GM23338 (cell line): ENCODE data around the gene FAT1. TPM values are rescaled to one million over a fixed set of nuclear protein-coding genes. Genes with fewer than 3 reads are reported as not detected.

Source experiments
- ATAC-seq: fragments of 200-7000 bp; cut with Tn5 transposase; 3 replicates; pipeline ENCODE4 v1.9.1; 2020
- DNase-seq: peaks from one replicate; pipeline ENCODE4 v3.0.0-alpha.2; 2015; ENCODE audit warnings: low spot score
- H2AFZ ChIP-seq: fragments of 200-600 bp; sonication (generic); 2 replicates; pipeline ENCODE4 v1.8.0; 2016; ENCODE audit warnings: antibody characterized with exemption, mild to moderate bottlenecking, moderate library complexity
- H3F3A ChIP-seq: fragments of 200-600 bp; sonication (generic); replicated peaks from 2 replicates; pipeline ENCODE4 v1.8.0; 2017; ENCODE audit warnings: antibody characterized with exemption, mixed run types, low read depth
- H3K27ac ChIP-seq: fragments of 200-600 bp; sonication (generic); 2 replicates; pipeline ENCODE4 v1.6.1; 2016; ENCODE audit warnings: low read depth
- H3K27me3 ChIP-seq: fragments of 200-600 bp; sonication (generic); 2 replicates; pipeline ENCODE4 v1.8.0; 2016; ENCODE audit warnings: mild to moderate bottlenecking, mixed run types, moderate library complexity; ENCODE audit not compliant: insufficient read depth
- H3K36me3 ChIP-seq: fragments of 200-600 bp; sonication (generic); 2 replicates; pipeline ENCODE4 v1.8.0; 2016; ENCODE audit warnings: mild to moderate bottlenecking; ENCODE audit not compliant: insufficient read depth
- H3K4me1 ChIP-seq: fragments of 200-600 bp; sonication (generic); 2 replicates; pipeline ENCODE4 v1.8.0; 2016; ENCODE audit warnings: mild to moderate bottlenecking, moderate library complexity; ENCODE audit not compliant: insufficient read depth
- H3K4me2 ChIP-seq: fragments of 200-600 bp; sonication (generic); 2 replicates; pipeline ENCODE4 v1.7.1; 2017; ENCODE audit warnings: mixed run types
- H3K4me3 ChIP-seq: fragments of 200-600 bp; sonication (generic); 2 replicates; pipeline ENCODE4 v1.6.1; 2016; ENCODE audit warnings: mixed run types
- H3K79me2 ChIP-seq: fragments of 200-600 bp; sonication (generic); replicated peaks from 2 replicates; pipeline ENCODE4 v1.8.0; 2017; ENCODE audit warnings: mild to moderate bottlenecking; ENCODE audit not compliant: insufficient read depth
- H3K9me2 ChIP-seq: fragments of 200-600 bp; sonication (generic); 2 replicates; pipeline ENCODE4 v1.8.0; 2017; ENCODE audit not compliant: insufficient read depth
- H4K20me1 ChIP-seq: fragments of 200-600 bp; sonication (generic); replicated peaks from 2 replicates; pipeline ENCODE4 v1.8.0; 2017; ENCODE audit warnings: mild to moderate bottlenecking; ENCODE audit not compliant: insufficient read depth
- H3K27ac Mint-ChIP-seq: 2 replicates; pipeline ENCODE4 v1.8.0; 2020; ENCODE audit warnings: inconsistent platforms, mild to moderate bottlenecking, moderate library complexity, mixed read lengths
- H3K27me3 Mint-ChIP-seq: 3 replicates; pipeline ENCODE4 v1.8.0; 2022; ENCODE audit warnings: low read depth, mild to moderate bottlenecking, moderate library complexity, mixed read lengths, inconsistent platforms; ENCODE audit not compliant: insufficient read depth, poor library complexity
- H3K36me3 Mint-ChIP-seq: 3 replicates; pipeline ENCODE4 v1.8.0; 2021; ENCODE audit warnings: low read depth, mild to moderate bottlenecking, inconsistent platforms, moderate library complexity, mixed read lengths
- H3K4me1 Mint-ChIP-seq: 3 replicates; pipeline ENCODE4 v1.8.0; 2020; ENCODE audit warnings: mild to moderate bottlenecking, inconsistent platforms, mixed read lengths
- H3K4me3 Mint-ChIP-seq: 3 replicates; pipeline ENCODE4 v1.8.0; 2021; ENCODE audit warnings: moderate library complexity, mild to moderate bottlenecking, inconsistent platforms, mixed read lengths
- H3K9me3 Mint-ChIP-seq: 3 replicates; pipeline ENCODE4 v1.8.0; 2020; ENCODE audit warnings: moderate library complexity, mild to moderate bottlenecking, inconsistent platforms, mixed read lengths
- CREB1 ChIP-seq: fragments of 250-450 bp; sonication (Bioruptor Pico); IDR thresholded peaks from 2 replicates; pipeline ENCODE4 v1.5.0; 2020; ENCODE audit warnings: low read depth, mild to moderate bottlenecking, moderate library complexity
- CTCF ChIP-seq, 2 experiments: fragments of 200-600 bp in 1 of 2; sonication (generic) in 1 of 2; conservative IDR thresholded peaks; 2 replicates each; pipeline versions ENCODE4 v1.5.1 to v1.6.1; 2016 to 2017; ENCODE audit warnings: antibody characterized with exemption in 2 of 2, low read depth in 2 of 2, mild to moderate bottlenecking in 2 of 2, moderate library complexity in 1 of 2
- ETS1 ChIP-seq: IDR thresholded peaks from 2 replicates; pipeline ENCODE4 v1.6.1; 2016; ENCODE audit warnings: antibody characterized with exemption
- EZH2 ChIP-seq: fragments of 200-600 bp; sonication (generic); IDR thresholded peaks from one replicate; pipeline ENCODE4 v1.8.0; 2017; ENCODE audit warnings: antibody characterized with exemption, mild to moderate bottlenecking, low read depth; ENCODE audit not compliant: unreplicated experiment
- EZH2phosphoT487 ChIP-seq: fragments of 200-600 bp; sonication (generic); IDR thresholded peaks from one replicate; pipeline ENCODE4 v1.8.1; 2018; ENCODE audit warnings: antibody characterized with exemption; ENCODE audit not compliant: unreplicated experiment
- JUNB ChIP-seq: IDR thresholded peaks from one replicate; pipeline ENCODE4 v1.6.1; 2016; ENCODE audit warnings: antibody characterized with exemption; ENCODE audit not compliant: unreplicated experiment
- NANOG ChIP-seq: IDR thresholded peaks from 2 replicates; pipeline ENCODE4 v1.6.1; 2016; ENCODE audit warnings: antibody characterized with exemption, borderline replicate concordance
- POLR2AphosphoS5 ChIP-seq: IDR thresholded peaks from 2 replicates; pipeline ENCODE4 v1.6.1; 2016; ENCODE audit warnings: antibody characterized with exemption, low read depth
- STAT1 ChIP-seq: IDR thresholded peaks from one replicate; pipeline ENCODE4 v1.6.1; 2016; ENCODE audit warnings: antibody characterized with exemption; ENCODE audit not compliant: unreplicated experiment
- ZNF114 ChIP-seq: fragments of 250-450 bp; sonication (Bioruptor Pico); IDR thresholded peaks from 2 replicates; pipeline ENCODE4 v1.5.0; 2020; ENCODE audit warnings: mild to moderate bottlenecking, moderate library complexity
- ZNF331 ChIP-seq: fragments of 250-450 bp; sonication (Bioruptor Pico); IDR thresholded peaks from 2 replicates; pipeline ENCODE4 v1.5.0; 2020; ENCODE audit warnings: low read depth, mild to moderate bottlenecking, moderate library complexity
- polyA plus RNA-seq: library from polyadenylated mRNA; unstranded; fragments of >200 nt; fragmentation: Nextera tagmentation; extraction: Ambion mirVana; gene quantifications from 2 replicates; pipeline ENCODE4 v1.2.1, GENCODE V29; 2016
- total RNA-seq: library from RNA; depleted of rRNA; stranded (reverse); fragments of >200 nt; shearing (Covaris generic); gene quantifications from 2 replicates; pipeline ENCODE4 v1.2.3, GENCODE V29; 2014
- TF ChIP-seq, protein P1 (sequence below): fragments of 250-450 bp; sonication (Bioruptor Pico); IDR thresholded peaks from 2 replicates; pipeline ENCODE4 v1.5.0; 2020; ENCODE audit warnings: mild to moderate bottlenecking, moderate library complexity
- TF ChIP-seq, protein P2 (sequence below): IDR thresholded peaks from one replicate; pipeline ENCODE4 v1.6.1; 2018; ENCODE audit warnings: antibody characterized with exemption; ENCODE audit not compliant: unreplicated experiment

The FAT1 gene
- total and polyA plus RNA-seq, 2 experiments from 2014 or later, result 37.6 to 137 TPM

GRCh38 chr4:186551849-186552248 lies 171.8 kb downstream of the FAT1 start:
- no peak overlapping the region for H3K4me2 ChIP-seq
- no peaks in the 10 kb centered on the region for H3K36me3 ChIP-seq
- H3K4me3 Mint-ChIP-seq, result no peak overlapping the region
- no peaks in the 10 kb centered on the region for H4K20me1 ChIP-seq
- H3F3A ChIP-seq, result no peaks in the 10 kb centered on the region
- no peaks in the 10 kb centered on the region; the same call in 2 of the 3 replicates for H3K9me3 Mint-ChIP-seq
- H3K9me2 ChIP-seq, result no peaks in the 10 kb centered on the region
- ATAC-seq (no peak), DNase-seq (no peak)
- peaks cover 6% of the 10 kb centered on the region for H3K27me3 Mint-ChIP-seq
- H3K27me3 ChIP-seq, result peaks cover 18% of the 10 kb centered on the region
- H3K4me1 ChIP-seq, result no peaks in the 10 kb centered on the region
- no peak overlapping the region for H3K27ac Mint-ChIP-seq
- no peak overlapping the region for H3K4me3 ChIP-seq
- H3K4me1 Mint-ChIP-seq, result peaks cover 8% of the 10 kb centered on the region
- TF ChIP-seq, protein P1, sequence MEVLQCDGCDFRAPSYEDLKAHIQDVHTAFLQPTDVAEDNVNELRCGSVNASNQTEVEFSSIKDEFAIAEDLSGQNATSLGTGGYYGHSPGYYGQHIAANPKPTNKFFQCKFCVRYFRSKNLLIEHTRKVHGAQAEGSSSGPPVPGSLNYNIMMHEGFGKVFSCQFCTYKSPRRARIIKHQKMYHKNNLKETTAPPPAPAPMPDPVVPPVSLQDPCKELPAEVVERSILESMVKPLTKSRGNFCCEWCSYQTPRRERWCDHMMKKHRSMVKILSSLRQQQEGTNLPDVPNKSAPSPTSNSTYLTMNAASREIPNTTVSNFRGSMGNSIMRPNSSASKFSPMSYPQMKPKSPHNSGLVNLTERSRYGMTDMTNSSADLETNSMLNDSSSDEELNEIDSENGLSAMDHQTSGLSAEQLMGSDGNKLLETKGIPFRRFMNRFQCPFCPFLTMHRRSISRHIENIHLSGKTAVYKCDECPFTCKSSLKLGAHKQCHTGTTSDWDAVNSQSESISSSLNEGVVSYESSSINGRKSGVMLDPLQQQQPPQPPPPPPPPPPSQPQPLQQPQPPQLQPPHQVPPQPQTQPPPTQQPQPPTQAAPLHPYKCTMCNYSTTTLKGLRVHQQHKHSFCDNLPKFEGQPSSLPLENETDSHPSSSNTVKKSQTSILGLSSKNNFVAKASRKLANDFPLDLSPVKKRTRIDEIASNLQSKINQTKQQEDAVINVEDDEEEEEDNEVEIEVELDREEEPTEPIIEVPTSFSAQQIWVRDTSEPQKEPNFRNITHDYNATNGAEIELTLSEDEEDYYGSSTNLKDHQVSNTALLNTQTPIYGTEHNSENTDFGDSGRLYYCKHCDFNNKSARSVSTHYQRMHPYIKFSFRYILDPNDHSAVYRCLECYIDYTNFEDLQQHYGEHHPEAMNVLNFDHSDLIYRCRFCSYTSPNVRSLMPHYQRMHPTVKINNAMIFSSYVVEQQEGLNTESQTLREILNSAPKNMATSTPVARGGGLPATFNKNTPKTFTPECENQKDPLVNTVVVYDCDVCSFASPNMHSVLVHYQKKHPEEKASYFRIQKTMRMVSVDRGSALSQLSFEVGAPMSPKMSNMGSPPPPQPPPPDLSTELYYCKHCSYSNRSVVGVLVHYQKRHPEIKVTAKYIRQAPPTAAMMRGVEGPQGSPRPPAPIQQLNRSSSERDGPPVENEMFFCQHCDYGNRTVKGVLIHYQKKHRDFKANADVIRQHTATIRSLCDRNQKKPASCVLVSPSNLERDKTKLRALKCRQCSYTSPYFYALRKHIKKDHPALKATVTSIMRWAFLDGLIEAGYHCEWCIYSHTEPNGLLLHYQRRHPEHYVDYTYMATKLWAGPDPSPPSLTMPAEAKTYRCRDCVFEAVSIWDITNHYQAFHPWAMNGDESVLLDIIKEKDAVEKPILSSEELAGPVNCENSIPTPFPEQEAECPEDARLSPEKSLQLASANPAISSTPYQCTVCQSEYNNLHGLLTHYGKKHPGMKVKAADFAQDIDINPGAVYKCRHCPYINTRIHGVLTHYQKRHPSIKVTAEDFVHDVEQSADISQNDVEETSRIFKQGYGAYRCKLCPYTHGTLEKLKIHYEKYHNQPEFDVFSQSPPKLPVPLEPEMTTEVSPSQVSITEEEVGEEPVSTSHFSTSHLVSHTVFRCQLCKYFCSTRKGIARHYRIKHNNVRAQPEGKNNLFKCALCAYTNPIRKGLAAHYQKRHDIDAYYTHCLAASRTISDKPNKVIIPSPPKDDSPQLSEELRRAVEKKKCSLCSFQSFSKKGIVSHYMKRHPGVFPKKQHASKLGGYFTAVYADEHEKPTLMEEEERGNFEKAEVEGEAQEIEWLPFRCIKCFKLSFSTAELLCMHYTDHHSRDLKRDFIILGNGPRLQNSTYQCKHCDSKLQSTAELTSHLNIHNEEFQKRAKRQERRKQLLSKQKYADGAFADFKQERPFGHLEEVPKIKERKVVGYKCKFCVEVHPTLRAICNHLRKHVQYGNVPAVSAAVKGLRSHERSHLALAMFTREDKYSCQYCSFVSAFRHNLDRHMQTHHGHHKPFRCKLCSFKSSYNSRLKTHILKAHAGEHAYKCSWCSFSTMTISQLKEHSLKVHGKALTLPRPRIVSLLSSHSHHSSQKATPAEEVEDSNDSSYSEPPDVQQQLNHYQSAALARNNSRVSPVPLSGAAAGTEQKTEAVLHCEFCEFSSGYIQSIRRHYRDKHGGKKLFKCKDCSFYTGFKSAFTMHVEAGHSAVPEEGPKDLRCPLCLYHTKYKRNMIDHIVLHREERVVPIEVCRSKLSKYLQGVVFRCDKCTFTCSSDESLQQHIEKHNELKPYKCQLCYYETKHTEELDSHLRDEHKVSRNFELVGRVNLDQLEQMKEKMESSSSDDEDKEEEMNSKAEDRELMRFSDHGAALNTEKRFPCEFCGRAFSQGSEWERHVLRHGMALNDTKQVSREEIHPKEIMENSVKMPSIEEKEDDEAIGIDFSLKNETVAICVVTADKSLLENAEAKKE (CRISPR knock-in tag), result no peak
- TF ChIP-seq JUNB (no peak), ZNF331 (CRISPR knock-in tag) (no peak), POLR2AphosphoS5 (no peak), ZNF114 (no peak), EZH2 (no peak), CREB1 (CRISPR knock-in tag) (no peak), CTCF (conservative IDR thresholded peaks at IDR 0.05; ENCODE audit: low read depth in 2 of 2) (no peak), EZH2phosphoT487 (no peak), STAT1 (no peak), ETS1 (no peak), NANOG (no peak)
- TF ChIP-seq, protein P2, sequence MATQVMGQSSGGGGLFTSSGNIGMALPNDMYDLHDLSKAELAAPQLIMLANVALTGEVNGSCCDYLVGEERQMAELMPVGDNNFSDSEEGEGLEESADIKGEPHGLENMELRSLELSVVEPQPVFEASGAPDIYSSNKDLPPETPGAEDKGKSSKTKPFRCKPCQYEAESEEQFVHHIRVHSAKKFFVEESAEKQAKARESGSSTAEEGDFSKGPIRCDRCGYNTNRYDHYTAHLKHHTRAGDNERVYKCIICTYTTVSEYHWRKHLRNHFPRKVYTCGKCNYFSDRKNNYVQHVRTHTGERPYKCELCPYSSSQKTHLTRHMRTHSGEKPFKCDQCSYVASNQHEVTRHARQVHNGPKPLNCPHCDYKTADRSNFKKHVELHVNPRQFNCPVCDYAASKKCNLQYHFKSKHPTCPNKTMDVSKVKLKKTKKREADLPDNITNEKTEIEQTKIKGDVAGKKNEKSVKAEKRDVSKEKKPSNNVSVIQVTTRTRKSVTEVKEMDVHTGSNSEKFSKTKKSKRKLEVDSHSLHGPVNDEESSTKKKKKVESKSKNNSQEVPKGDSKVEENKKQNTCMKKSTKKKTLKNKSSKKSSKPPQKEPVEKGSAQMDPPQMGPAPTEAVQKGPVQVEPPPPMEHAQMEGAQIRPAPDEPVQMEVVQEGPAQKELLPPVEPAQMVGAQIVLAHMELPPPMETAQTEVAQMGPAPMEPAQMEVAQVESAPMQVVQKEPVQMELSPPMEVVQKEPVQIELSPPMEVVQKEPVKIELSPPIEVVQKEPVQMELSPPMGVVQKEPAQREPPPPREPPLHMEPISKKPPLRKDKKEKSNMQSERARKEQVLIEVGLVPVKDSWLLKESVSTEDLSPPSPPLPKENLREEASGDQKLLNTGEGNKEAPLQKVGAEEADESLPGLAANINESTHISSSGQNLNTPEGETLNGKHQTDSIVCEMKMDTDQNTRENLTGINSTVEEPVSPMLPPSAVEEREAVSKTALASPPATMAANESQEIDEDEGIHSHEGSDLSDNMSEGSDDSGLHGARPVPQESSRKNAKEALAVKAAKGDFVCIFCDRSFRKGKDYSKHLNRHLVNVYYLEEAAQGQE, result no peak
- no peak overlapping the region for H2AFZ ChIP-seq
- H3K36me3 Mint-ChIP-seq, result no peaks in the 10 kb centered on the region; the same call in 2 of the 3 replicates
- no peak overlapping the region for H3K27ac ChIP-seq
- H3K79me2 ChIP-seq, result no peaks in the 10 kb centered on the region
